Gastrocnemius medialis (tissue), 4 donors: Measurements from ENCODE around the gene EFEMP2.

ENCODE experiments used
- CTCF ChIP-seq, 5 experiments: fragments of 450-650 bp in 3 of 5; fragments of 200-600 bp in 2 of 5; sonication (generic) in 2 of 5; IDR thresholded peaks in 4 of 5; conservative IDR thresholded peaks in 1 of 5; 1 replicate in 4 of 5; 2 replicates in 1 of 5; pipeline ENCODE4 v1.5.1; 2016 to 2019; ENCODE audit warnings: antibody characterized with exemption in 5 of 5, mild to moderate bottlenecking in 3 of 5, moderate library complexity in 3 of 5
- POLR2A ChIP-seq, 2 donors: fragments of 450-650 bp; IDR thresholded peaks; one replicate each; pipeline ENCODE4 v1.6.1; 2017; ENCODE audit warnings: antibody characterized with exemption in 2 of 2, mild to moderate bottlenecking in 2 of 2, moderate library complexity in 2 of 2

GRCh38 chr11:65903068-65903481, 30.5 kb upstream of the EFEMP2 start:
- TF ChIP-seq CTCF (IDR thresholded peaks at IDR 0.05 in 4 of 5, conservative IDR thresholded peaks at IDR 0.05 in 1 of 5) (no peak), POLR2A (IDR thresholded peaks at IDR 0.05) (no peak)
